CD14-positive monocyte (primary cell): ENCODE measurements around the gene STEAP4. TPM values are rescaled to one million over a fixed set of nuclear protein-coding genes. Genes with fewer than 3 reads are reported as not detected.

Experiments
- DNase-seq, 3 donors: peaks; one replicate each; pipeline ENCODE4 v3.0.0-alpha.2; 2011 to 2022
- H2AFZ ChIP-seq: 2 replicates; pipeline ENCODE4 v1.6.0; 2012; ENCODE audit warnings: mild to moderate bottlenecking, low read depth, low read length, inconsistent platforms; ENCODE audit not compliant: insufficient read depth, poor library complexity, severe bottlenecking
- H3K27ac ChIP-seq, 2 donors: 1 replicate in 1 of 2; 2 replicates in 1 of 2; pipeline ENCODE4 v1.5.1; 2012 to 2013; ENCODE audit warnings: low read length in 2 of 2, control low read depth in 1 of 2, inconsistent platforms in 1 of 2, low read depth in 1 of 2, mild to moderate bottlenecking in 1 of 2
- H3K27me3 ChIP-seq, 2 donors: one replicate each; pipeline versions ENCODE4 v1.6.0 to v1.6.1; 2011 to 2013; ENCODE audit warnings: low read length in 2 of 2; ENCODE audit not compliant: control insufficient read depth in 2 of 2, insufficient read depth in 2 of 2
- H3K36me3 ChIP-seq, 2 donors: replicated peaks in 1 of 2; 1 replicate in 1 of 2; 2 replicates in 1 of 2; pipeline versions ENCODE4 v1.5.1 to v1.6.1; 2012 to 2013; ENCODE audit warnings: low read length in 2 of 2, control low read depth in 1 of 2, inconsistent platforms in 1 of 2, mild to moderate bottlenecking in 1 of 2; ENCODE audit not compliant: insufficient read depth in 2 of 2, control insufficient read depth in 1 of 2
- H3K4me1 ChIP-seq, 2 donors: 1 replicate in 1 of 2; 2 replicates in 1 of 2; pipeline versions ENCODE4 v1.5.1 to v1.6.1; 2012 to 2013; ENCODE audit warnings: low read length in 2 of 2, control low read depth in 1 of 2, inconsistent platforms in 1 of 2, mild to moderate bottlenecking in 1 of 2, moderate library complexity in 1 of 2; ENCODE audit not compliant: insufficient read depth in 2 of 2, control insufficient read depth in 1 of 2
- H3K4me2 ChIP-seq: replicated peaks from 2 replicates; pipeline ENCODE3; 2012; ENCODE audit warnings: low read length, moderate library complexity, mild to moderate bottlenecking; ENCODE audit not compliant: poor library complexity, severe bottlenecking; ENCODE audit errors: extremely low read depth
- H3K4me3 ChIP-seq, 3 experiments: fragments of 200-600 bp in 1 of 3; sonication (generic) in 1 of 3; replicated peaks in 1 of 3; 1 replicate in 2 of 3; 2 replicates in 1 of 3; pipeline ENCODE4 v1.5.1; 2011 to 2013; ENCODE audit warnings: low read length in 3 of 3, mild to moderate bottlenecking in 3 of 3, control low read depth in 2 of 3, low read depth in 2 of 3, inconsistent platforms in 1 of 3, moderate library complexity in 1 of 3
- H3K79me2 ChIP-seq: 2 replicates; pipeline ENCODE4 v1.6.0; 2012; ENCODE audit warnings: mild to moderate bottlenecking, control low read depth, inconsistent platforms, low read length, moderate library complexity; ENCODE audit not compliant: insufficient read depth
- H3K9ac ChIP-seq: 2 replicates; pipeline ENCODE4 v1.6.0; 2017; ENCODE audit warnings: low read length, mild to moderate bottlenecking; ENCODE audit not compliant: insufficient read depth, poor library complexity, severe bottlenecking
- H3K9me3 ChIP-seq, 2 donors: replicated peaks in 1 of 2; 1 replicate in 1 of 2; 2 replicates in 1 of 2; pipeline versions ENCODE4 v1.5.1 to v1.6.1; 2012 to 2013; ENCODE audit warnings: low read length in 2 of 2, control low read depth in 1 of 2; ENCODE audit not compliant: control insufficient read depth in 1 of 2, insufficient read depth in 1 of 2
- H4K20me1 ChIP-seq: 2 replicates; pipeline ENCODE4 v1.6.0; 2012; ENCODE audit warnings: mild to moderate bottlenecking, low read length, control low read depth, moderate library complexity; ENCODE audit not compliant: insufficient read depth
- H3K27ac Mint-ChIP-seq, 7 donors: one replicate each; pipeline ENCODE4 v1.8.0; 2020; ENCODE audit warnings: mild to moderate bottlenecking in 7 of 7, mixed read lengths in 7 of 7, moderate library complexity in 6 of 7, inconsistent platforms in 2 of 7
- H3K27me3 Mint-ChIP-seq, 3 donors: one replicate each; pipeline ENCODE4 v1.8.0; 2021 to 2022; ENCODE audit warnings: low read depth in 3 of 3, mild to moderate bottlenecking in 3 of 3, mixed read lengths in 3 of 3, moderate library complexity in 3 of 3, inconsistent platforms in 1 of 3
- H3K36me3 Mint-ChIP-seq, 2 donors: one replicate each; pipeline ENCODE4 v1.8.0; 2020; ENCODE audit warnings: mixed read lengths in 2 of 2, inconsistent platforms in 1 of 2, mild to moderate bottlenecking in 1 of 2
- H3K4me1 Mint-ChIP-seq: one replicate; pipeline ENCODE4 v1.8.0; 2020; ENCODE audit warnings: mild to moderate bottlenecking, mixed read lengths
- H3K4me3 Mint-ChIP-seq, 2 donors: one replicate each; pipeline ENCODE4 v1.8.0; 2020; ENCODE audit warnings: mild to moderate bottlenecking in 2 of 2, mixed read lengths in 2 of 2, moderate library complexity in 1 of 2
- H3K9me3 Mint-ChIP-seq, 7 donors: one replicate each; pipeline ENCODE4 v1.8.0; 2020 to 2022; ENCODE audit warnings: mixed read lengths in 7 of 7, mild to moderate bottlenecking in 6 of 7, moderate library complexity in 6 of 7, inconsistent platforms in 2 of 7
- WGBS: methylation state at CpG from one replicate; pipeline ENCODE4 v1.1.5; 2013; ENCODE audit warnings: missing lambda C conversion rate; ENCODE audit not compliant: insufficient coverage; 5-methylcytosine and 5-hydroxymethylcytosine counted together
- intact Hi-C, 2 donors: fragments of 100-400 bp; cut with micrococcal nuclease; formaldehyde crosslinking; loops; one replicate each; pipeline versions ENCODE4 v1.15.0 to v1.15.1; 2023
- polyA plus RNA-seq, 3 donors: library from polyadenylated mRNA; depleted of rRNA in 1 of 3; unstranded in 2 of 3; stranded (reverse) in 1 of 3; fragments of 300-500 nt in 2 of 3; fragments of >200 nt in 1 of 3; fragmentation: Illumina TruSeq in 2 of 3; gene quantifications; 1 replicate in 2 of 3; 2 replicates in 1 of 3; pipeline ENCODE4 v1.2.3, GENCODE V29; 2012 to 2021
- TF ChIP-seq, protein P1 (sequence below): fragments of 200-600 bp; IDR thresholded peaks from one replicate; pipeline ENCODE4 v1.8.0; 2022; ENCODE audit warnings: antibody characterized with exemption, mild to moderate bottlenecking

STEAP4 gene
- polyA plus RNA-seq, 3 donors, result 17.1 to 40.0 (median 26.2) TPM

GRCh38 chr7:88344956-88345832 lies 38.5 kb upstream of the STEAP4 start:
- H3K9me3 ChIP-seq, result no peaks in the 10 kb centered on the region
- H3K27ac Mint-ChIP-seq, result no peak overlapping the region
- H3K4me1 Mint-ChIP-seq, result peaks cover 27% of the 10 kb centered on the region
- peaks cover 6 to 14% of the 10 kb centered on the region in 2 donors for H3K4me1 ChIP-seq
- H3K9ac ChIP-seq, result no peak overlapping the region
- H2AFZ ChIP-seq, result peak overlapping the region; percentile 2
- H4K20me1 ChIP-seq, result no peaks in the 10 kb centered on the region
- no peaks in the 10 kb centered on the region for H3K79me2 ChIP-seq
- peak overlapping the region in 1 of 2 donors; percentile 53 for H3K4me3 Mint-ChIP-seq
- no peaks in the 10 kb centered on the region for H3K36me3 ChIP-seq
- H3K4me3 ChIP-seq, result no peak overlapping the region
- no peaks in the 10 kb centered on the region for H3K36me3 Mint-ChIP-seq
- H3K4me2 ChIP-seq, result peak overlapping the region; percentile 38
- H3K9me3 Mint-ChIP-seq, result no peaks in the 10 kb centered on the region
- 24% methylated on average over 8 of the region's 15 CpGs for WGBS
- intact Hi-C loops, result loop anchor here in 1 of 2 donors (5.0 kb wide), 1 partner anchor 103 kb away; no protein-coding TSS in a partner anchor
- H3K27me3 ChIP-seq, result no peaks in the 10 kb centered on the region
- no peaks in the 10 kb centered on the region for H3K27me3 Mint-ChIP-seq
- H3K27ac ChIP-seq, result no peak overlapping the region
- TF ChIP-seq, protein P1, sequence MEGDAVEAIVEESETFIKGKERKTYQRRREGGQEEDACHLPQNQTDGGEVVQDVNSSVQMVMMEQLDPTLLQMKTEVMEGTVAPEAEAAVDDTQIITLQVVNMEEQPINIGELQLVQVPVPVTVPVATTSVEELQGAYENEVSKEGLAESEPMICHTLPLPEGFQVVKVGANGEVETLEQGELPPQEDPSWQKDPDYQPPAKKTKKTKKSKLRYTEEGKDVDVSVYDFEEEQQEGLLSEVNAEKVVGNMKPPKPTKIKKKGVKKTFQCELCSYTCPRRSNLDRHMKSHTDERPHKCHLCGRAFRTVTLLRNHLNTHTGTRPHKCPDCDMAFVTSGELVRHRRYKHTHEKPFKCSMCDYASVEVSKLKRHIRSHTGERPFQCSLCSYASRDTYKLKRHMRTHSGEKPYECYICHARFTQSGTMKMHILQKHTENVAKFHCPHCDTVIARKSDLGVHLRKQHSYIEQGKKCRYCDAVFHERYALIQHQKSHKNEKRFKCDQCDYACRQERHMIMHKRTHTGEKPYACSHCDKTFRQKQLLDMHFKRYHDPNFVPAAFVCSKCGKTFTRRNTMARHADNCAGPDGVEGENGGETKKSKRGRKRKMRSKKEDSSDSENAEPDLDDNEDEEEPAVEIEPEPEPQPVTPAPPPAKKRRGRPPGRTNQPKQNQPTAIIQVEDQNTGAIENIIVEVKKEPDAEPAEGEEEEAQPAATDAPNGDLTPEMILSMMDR, result peak; percentile 56
- DNase-seq, result peak; percentile 27 to 52 (median 38)

GRCh38 chr7:88344271-88344670 lies 37.6 kb upstream of the STEAP4 start:
- no peaks in the 10 kb centered on the region for H4K20me1 ChIP-seq
- H3K4me3 Mint-ChIP-seq, result no peak overlapping the region
- intact Hi-C loops, result no loop called here

More at GRCh38 chr7:88344271-88344670, 37.6 kb upstream of the STEAP4 start:
- H3K9ac ChIP-seq, result no peak overlapping the region
- H3K27me3 ChIP-seq, result no peaks in the 10 kb centered on the region
- H3K4me3 ChIP-seq, result no peak overlapping the region
- Mint-ChIP-seq H3K27me3 (no peaks in the 10 kb centered on the region), H3K4me1 (peaks cover 27% of the 10 kb centered on the region), H3K9me3 (no peaks in the 10 kb centered on the region), H3K27ac (no peak overlapping the region), H3K36me3 (no peaks in the 10 kb centered on the region)
- H3K4me2 ChIP-seq, result no peak overlapping the region
- 100% methylated on average over 3 of the region's 8 CpGs for WGBS
- DNase-seq, result no peak
- no peak overlapping the region for H3K27ac ChIP-seq
- no peaks in the 10 kb centered on the region for H3K9me3 ChIP-seq
- H2AFZ ChIP-seq, result no peak overlapping the region
- no peaks in the 10 kb centered on the region for H3K36me3 ChIP-seq
- no peaks in the 10 kb centered on the region for H3K79me2 ChIP-seq
- H3K4me1 ChIP-seq, result peaks cover 6 to 14% of the 10 kb centered on the region in 2 donors
- TF ChIP-seq, protein P1, result no peak
